HG02870 (cell line): ENCODE measurements around the gene ALG2.

ENCODE experiments used
- ATAC-seq: cut with Tn5 transposase; IDR thresholded peaks from one replicate; pipeline ENCODE4 v1.9.1; 2021; ENCODE audit warnings: mild to moderate bottlenecking, moderate library complexity; ENCODE audit not compliant: unreplicated experiment

The ALG2 gene, protein sequence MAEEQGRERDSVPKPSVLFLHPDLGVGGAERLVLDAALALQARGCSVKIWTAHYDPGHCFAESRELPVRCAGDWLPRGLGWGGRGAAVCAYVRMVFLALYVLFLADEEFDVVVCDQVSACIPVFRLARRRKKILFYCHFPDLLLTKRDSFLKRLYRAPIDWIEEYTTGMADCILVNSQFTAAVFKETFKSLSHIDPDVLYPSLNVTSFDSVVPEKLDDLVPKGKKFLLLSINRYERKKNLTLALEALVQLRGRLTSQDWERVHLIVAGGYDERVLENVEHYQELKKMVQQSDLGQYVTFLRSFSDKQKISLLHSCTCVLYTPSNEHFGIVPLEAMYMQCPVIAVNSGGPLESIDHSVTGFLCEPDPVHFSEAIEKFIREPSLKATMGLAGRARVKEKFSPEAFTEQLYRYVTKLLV

DNA sequence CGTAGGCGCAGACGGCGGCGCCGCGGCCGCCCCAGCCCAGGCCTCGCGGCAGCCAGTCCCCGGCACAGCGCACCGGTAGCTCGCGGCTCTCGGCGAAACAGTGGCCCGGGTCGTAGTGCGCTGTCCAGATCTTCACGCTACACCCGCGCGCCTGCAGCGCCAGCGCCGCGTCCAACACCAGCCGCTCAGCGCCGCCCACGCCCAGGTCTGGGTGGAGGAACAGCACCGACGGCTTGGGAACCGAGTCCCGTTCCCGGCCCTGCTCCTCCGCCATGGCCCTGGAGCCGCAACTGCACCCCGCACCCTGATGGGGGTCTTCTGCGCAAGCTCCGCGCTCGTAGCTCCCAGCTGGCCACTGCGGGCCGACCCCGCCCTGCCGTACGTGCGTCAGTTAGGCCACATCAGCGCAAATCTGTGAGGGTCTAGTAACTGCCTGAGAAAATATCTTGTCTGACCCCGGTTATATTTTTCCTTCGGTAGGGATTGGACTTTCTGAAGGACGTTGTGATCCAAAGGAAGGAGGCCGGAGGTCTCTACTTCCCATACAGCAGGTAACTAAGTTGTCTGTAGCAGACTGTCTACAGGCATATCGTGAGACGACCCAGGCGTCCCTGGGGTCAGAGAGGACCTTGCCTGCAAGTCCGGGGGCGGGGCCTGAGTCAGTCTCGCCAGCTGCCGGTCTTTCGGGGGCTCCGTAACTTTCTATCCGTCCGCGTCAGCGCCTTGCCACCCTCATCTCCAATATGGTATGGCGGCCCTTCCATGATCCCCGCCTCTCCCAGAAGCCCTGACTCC, at the start of gene ALG2, which contains the start of gene SEC61B:
TSS of gene ALG2 (minus strand) at position 322 of the 795 bp plus-strand sequence. CDS start at position 274, 48 bp downstream.
TSS of gene SEC61B (plus strand) at position 662 of the 795 bp plus-strand sequence. CDS start at position 744, 82 bp downstream.
- peak; percentile 88 for ATAC-seq

DNA sequence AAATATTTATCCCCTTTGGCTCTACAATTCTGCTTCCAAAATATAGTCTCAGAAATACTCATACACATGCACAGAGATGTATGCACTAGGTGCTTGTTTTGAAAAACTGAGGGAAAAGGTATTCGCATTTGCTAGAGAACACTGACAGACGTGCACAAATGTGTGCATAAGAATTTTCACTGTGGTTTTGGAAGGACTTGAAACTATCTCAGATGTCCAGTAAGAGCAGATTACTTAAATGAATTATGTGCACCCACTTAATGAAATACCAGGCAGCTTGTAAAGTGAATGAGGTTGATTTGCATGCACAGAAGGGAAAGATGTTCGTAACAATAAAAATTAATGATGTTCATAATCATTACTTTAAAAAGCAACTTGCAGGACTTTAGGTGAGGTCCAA, 48.7 kb upstream of the ALG2 start:
- no peak for ATAC-seq

DNA sequence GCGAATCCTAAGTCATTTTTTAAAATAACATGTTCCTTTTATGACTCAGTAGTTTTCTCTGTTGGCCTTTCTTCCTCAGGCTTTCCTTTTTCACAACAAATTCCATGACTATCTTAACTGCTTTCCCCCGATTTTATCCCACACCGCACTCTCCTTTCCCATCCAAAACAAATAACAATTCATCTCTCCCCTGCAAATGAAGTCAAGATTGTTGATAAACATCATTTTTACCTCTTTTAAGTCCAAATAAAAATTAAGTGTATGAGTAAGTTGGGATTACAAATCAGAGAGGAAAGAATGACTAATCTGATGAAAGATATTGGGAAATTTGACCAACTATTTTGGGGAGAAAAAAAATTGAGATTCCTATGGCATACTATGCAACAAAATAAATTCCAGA, 47.7 kb upstream of the ALG2 start:
- ATAC-seq = no peak

DNA sequence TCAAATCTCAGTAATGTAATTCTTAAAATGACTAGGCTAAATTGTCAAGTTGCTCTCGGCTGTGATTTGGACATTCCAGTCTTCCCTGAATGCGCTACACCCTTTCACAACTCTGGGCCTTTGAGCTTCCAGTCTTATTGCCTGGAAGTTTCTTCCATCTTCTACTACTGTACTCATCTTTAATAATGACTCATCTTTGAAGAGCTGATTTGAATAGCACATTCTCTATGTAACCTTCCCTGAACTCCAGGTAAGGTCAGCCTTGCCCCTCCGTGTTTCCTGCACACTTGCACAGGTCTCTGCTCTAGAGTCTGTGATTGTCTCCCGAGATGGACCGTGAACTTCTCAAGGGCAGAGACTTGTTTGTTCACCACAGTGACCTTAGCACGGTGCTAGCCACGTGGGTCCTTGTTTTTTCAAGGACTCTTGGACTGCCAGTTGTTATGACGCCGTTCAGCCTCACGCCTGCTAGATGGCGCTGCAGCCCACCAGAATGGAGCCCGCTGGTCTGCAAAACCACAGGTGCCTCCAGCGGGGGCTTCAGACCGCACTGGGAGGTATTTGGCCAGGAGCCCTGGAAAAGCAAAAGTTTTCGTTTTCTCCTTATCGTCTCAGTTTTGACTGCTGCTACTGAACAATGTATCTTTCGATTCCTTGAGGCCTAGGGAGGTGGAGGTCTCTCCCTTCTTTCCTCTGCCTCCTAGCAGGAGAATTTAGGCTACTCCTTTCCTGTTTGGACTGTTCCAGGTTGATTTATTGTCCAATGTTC, 44.7 kb upstream of the ALG2 start:
- ATAC-seq = peak; percentile 41

DNA sequence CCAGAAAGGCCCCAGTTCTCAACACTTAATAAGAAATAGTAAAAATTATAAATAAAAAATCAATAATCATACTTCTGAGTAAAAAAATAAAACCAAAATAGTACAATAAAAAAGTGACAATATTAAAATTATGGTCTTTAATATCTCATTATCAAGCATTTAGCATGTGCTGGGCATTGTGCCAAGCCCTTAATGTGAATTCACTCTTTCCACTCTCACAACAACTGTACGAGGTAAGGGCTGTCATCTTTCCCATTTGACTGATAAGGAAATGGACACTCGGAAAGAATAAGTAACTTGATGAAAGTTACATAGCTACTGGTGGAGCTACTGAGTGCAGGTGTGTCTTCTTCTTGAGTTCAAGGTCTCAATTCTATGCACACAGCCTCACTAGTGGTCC, 43.9 kb upstream of the ALG2 start:
- ATAC-seq = no peak

DNA sequence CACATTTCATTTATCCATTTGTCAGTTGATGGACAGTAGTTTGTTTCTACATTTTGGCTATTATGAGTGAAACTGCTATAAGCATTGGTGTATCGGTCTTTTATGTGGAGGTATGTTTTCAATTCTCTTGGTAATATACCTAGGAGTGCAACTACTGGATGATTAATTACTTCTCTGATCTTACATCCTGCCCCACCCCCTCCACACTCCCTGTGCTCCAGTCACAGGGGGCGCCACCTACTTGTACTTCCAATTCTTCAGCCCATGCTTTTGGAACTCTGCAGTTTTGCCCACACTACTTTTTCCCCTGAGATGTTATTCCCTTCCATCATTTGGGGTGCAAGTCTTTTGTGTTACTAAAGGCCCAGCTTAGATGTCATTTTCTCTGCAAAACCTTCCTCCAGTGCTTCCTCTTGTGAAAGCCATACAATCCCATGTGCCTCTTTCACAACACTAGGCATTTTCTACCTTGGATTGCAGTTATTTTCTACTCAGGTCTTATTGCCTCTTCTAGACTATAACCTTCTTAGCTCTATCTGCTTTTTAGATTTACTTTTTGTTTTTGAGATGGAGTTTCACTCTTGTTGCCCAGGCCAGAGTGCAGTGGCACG, 42.4 kb upstream of the ALG2 start:
- ATAC-seq = no peak

DNA sequence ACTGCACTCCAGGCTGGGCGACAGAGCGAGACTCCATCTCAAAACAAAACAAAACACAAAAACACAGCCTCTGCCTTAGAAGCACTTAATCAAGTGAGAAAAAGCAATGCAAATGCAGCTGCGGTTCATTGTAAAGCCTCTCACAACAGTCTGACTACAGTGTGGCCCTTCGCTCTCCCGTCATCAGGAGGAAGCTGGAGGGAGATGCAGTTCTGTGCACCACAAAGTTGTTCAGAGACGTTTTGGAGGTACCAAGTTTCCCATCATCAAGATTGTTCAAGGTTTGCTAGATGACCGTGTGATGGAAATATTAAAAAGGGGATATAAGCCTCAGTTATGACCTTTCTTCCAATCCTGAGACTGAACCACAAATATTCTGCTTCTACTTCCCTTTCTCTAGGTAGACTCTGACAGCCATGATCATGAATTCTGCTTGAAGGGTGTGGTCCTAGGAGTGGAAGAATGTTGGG, 41.2 kb upstream of the ALG2 start:
- ATAC-seq = peak; percentile 67

DNA sequence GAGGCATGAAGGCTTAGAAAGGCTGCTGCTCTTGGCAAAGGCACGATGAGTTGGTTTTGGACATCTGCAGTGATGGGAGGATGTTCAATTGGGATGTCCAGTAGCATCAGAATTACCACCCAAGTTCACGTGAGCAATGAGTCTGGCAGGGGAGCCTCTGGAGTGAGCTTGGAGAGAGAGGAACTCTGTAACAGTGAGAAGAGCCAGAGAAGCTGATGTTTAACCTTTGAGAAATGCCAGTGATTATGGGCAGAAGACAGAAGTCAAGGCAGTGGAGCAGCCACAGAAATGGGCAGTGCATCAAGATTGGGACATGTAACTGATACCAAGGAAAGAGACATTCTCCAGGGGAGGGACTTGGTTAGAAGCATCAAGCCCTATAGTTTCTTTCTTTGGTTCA, 40.2 kb upstream of the ALG2 start:
- ATAC-seq = no peak

DNA sequence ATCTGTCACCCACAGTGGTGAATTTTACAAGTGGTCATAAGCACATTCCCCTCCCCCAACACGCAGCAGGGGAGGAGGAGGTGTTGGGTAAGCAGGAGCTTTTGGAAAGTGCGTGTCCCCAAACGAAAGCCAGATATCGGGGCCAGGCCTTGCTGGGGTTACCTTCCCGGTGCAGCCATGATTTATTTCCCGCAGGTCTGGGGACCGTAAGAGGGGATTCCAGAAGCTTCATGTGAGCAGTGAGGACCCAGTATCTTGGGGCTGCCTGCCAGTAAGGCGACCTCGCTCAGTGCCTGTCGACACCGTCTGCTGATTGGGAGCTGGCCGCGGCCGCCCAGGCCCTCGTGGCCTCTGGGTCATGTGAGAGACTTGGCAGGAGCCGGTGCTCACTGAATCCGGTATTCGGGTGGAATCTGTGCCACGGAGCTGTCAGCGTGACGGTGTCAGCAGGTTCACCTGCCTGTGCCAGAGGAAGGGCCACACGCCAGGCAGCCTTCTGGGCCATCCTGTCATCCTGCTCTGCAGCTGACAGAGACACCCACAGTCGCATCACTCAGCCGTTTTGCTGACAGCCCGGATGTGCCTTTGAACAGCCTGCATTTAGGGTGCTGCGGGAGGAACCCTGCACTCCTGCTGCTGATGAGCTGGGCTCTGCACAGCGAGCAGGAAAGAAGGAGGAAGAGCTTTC, 37.6 kb upstream of the ALG2 start:
- no peak for ATAC-seq

DNA sequence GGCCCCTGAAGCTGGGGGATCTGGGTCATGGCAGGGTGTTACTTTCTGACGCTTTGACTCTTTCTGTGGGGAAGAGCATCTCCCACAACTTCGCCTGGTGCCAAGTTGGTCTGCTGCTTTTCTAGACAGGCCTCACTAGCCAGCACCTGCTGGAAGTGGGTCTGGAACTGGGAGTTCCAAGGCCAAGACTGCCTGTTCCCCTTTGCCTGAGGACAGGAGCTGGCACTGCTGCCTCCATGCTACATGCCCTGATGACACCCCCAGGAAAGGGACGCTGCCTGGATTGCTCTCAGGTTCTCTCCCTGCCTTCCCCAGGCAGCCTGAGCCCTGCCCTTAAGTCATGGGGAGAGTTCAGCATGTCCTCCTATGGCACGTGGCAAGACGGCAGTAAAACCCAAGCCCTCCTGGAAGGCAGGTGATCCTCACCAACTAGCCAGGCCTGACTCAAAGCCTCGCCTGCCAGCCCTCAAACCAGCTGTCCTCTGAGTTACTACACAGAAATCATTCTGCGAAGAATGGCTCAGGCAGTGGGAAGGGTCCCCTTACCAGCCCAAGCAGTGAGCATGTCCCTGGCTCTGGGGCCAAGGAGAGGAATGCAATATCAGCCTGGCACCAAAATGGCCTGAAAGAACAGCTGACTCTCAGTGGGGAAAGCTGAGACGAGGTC, 36.1 kb upstream of the ALG2 start:
- no peak for ATAC-seq

DNA sequence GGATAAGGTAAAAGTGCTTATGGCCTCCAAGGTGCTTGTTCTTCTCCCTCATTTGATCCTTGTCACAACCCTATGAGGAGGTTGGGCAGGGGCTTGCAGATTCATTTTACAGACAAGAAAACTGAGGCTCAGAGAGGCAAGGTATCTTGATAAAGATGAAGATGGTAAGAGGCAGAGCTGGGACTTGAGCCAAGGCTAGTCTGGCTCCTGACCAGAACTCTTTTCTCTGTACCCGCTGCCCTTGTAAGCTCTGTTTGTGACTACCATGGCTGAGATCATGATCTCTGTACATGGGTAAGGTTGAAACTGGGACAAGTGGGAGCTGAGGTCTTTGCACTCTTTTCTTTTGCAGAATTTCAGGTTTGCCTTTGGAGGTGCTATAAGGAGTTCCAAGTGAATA, 33.9 kb upstream of the ALG2 start:
- ATAC-seq = no peak

DNA sequence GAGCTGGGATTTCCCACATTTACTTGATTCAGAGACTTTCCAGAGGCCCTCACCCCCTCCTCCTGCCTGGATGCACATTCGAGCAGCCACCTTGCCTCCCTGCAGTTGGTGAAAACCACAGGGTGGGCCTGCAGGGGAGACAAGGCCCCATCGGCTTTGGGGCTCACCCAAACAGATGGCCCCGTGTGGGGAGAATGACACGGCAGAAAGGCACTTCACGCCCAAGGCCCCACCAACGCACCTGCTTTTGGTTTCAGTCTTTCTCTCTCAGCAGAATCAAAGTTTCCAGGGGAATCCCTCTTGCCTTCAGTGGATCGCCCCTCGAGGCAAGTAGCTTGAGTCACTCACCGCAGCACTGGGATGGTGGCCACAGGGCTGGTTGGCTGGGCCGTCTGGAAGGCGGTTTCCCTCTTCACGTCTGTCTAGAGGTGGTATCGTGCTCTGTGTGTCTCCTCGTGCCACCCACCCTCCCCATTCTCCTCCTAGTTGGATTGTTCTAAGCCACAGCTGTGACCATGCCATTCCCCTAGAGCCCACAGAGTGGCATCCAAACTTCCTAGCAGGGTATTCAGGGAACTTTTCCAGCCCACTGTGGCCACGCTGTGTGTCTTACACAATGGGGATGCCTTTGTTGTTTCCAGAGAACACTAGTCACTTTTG, 32.2 kb upstream of the ALG2 start:
- ATAC-seq = peak; percentile 79

DNA sequence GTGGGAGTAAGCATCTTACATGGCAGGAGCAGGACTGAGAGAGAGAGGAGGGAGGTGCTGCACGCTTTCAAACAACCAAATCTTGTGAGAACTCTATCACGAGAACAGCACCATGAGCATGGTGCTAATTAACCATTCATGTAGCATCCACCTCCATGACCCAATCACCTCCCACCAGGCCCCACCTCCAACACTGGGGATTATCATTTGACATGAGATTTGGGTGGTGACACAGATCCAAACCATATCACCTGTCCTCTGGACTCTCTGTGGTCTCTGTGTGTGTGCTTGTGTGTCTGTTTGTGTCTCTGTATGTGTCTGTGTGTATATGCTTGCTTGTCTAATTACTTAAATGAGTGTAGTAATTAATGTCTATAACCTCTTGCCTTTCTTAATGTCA, 31.4 kb upstream of the ALG2 start:
- peak; percentile 53 for ATAC-seq

DNA sequence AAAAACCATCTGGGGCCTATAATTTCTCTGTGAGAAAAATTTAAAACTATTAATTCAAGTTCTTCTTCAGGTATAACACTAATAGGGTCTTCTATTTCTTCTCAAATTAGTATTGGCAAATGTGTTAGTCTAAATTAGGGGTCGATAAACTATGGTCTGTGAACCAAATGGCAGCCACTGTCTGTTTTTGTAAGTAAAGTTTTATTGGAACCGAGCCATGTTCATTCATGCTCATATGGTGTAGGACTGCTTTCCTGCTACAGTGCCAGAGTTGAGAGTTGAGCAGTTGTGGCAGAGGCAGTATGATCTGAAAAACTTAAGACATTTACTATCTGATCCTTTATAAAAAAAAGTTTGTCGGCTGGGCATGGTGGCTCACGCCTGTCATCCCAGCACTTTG, 29.4 kb upstream of the ALG2 start:
- ATAC-seq = no peak

DNA sequence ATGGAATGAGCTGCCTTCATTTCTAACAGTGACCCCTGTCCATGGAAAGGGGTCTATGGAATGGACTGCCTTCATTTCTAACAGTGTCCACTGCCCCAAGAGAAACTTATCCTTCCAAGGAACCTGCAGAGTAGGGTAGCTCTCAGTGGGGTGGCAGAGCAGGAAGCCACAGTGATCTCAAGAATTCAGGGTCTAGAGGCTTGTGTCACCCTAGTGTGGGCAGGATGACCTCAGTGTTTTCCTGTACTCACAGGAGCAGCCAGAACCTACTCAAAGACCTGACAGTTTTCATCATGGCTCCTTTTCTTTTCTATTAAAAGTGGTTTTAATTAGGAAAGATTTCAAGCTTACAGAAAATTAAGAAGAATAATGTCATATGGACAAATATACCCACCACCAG, 27.9 kb upstream of the ALG2 start:
- ATAC-seq = no peak

DNA sequence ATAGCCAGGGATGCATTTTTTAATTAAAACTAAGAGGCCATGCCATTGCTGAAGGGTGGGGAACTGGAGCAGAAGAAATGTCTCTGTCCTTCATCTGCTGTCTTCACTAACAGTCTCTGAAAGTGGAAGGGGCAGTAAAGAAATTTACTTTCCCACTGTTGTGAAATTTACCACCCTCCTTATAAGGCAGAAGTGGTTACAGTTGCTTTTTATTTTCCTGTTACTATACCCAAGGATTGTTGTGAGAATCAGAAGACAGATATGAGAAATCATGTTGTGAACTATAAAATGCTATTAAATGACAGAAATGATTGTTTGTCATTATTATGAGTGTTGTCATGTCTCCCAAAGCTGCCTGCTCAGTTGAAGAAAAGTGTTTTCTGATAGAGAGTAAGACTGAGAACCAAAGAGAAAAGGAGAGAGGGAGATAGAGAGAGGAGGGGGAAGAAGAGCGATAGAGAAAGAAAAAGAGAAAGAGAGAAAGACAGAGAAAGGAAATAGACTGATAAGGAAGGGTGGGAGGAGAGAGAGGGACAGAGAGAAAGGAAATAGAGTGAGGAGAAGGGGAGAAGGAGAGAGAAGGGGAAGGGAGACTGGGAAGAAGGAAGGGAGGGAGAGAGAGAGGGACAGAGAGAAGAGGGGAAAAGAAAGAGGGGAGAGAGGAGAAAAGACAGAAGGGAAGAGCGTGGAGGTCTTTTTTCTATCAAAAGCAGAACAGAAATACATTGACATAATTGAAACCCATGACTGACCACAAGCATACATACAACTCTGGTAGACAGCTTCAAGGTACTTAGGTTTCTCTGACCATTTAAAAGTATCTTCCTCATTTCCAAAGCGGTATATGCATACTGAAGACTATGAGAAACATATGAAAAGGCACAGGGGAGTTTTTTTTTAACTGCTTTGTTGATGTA, 22.9 kb upstream of the ALG2 start:
- peak; percentile 98 for ATAC-seq

DNA sequence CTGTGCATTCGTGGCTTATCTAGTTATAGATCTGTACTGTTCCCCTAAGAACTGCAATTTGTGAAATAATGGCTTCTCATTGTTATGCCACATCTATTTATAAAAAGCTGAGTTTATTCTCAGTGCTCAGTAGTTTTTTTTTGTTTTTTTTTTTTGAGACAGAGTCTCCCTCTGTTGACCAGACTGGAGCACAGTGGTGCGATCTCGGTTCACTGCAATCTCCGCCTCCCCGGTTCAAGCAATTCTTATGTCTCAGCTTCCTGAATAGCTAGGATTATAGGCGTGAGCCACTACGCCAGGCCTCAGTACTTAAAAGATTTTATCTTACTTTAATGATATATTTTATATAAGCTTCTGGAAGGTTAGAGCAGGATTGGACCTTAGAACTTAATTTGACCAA, 19.4 kb upstream of the ALG2 start:
- no peak for ATAC-seq
